Lower leg skin (tissue), 4 donors: ENCODE data around the gene WNK2. TPM values are rescaled to one million over a fixed set of nuclear protein-coding genes. Genes with fewer than 3 reads are reported as not detected.

ENCODE experiments used
- DNase-seq, 2 donors: peaks; one replicate each; pipeline ENCODE4 v3.0.0-alpha.2; 2019; ENCODE audit warnings: low spot score in 2 of 2
- H3K4me3 ChIP-seq: fragments of 200-600 bp; sonication (generic); 2 replicates; pipeline ENCODE4 v1.5.1; 2017; ENCODE audit warnings: mild to moderate bottlenecking, low read depth; ENCODE audit not compliant: poor library complexity, severe bottlenecking
- CTCF ChIP-seq, 3 donors: fragments of 450-650 bp; IDR thresholded peaks; one replicate each; pipeline ENCODE4 v1.5.1; 2016; ENCODE audit warnings: antibody characterized with exemption in 3 of 3, mild to moderate bottlenecking in 3 of 3, moderate library complexity in 2 of 3
- POLR2A ChIP-seq, 2 donors: fragments of 450-650 bp; IDR thresholded peaks; one replicate each; pipeline ENCODE4 v1.6.1; 2016 to 2017; ENCODE audit warnings: antibody characterized with exemption in 2 of 2, mild to moderate bottlenecking in 1 of 2, moderate library complexity in 1 of 2
- WGBS, 2 donors: methylation state at CpG; one replicate each; pipeline ENCODE4 v1.1.5; 2018; 5-methylcytosine and 5-hydroxymethylcytosine counted together
- intact Hi-C: fragments of 100-400 bp; cut with DNase I; formaldehyde crosslinking; loops from one replicate; pipeline ENCODE4 v1.15.0; 2023; ENCODE audit warnings: low total_unique reads
- total RNA-seq, 4 donors: library from RNA; depleted of rRNA; stranded (reverse); fragments of >200 nt; gene quantifications; one replicate each; pipeline ENCODE4 v1.1.0, GENCODE V29; 2016

Gene WNK2
- total RNA-seq, 4 donors from 2014 or later, result 35.3 to 53.6 (median 42.6) TPM

- 80 to 87% methylated on average over 15 of the region's 15 CpGs for WGBS, 2 donors
- H3K4me3 ChIP-seq, result no peak overlapping the region
- DNase-seq, result no peak
- intact Hi-C loops, result no loop called here
- TF ChIP-seq CTCF (IDR thresholded peaks at IDR 0.05) (no peak), POLR2A (IDR thresholded peaks at IDR 0.05) (no peak)
Measured at GRCh38 chr9:93203718-93204469, 20.0 kb downstream of the WNK2 start.

- intact Hi-C loops, result no loop called here
- TF ChIP-seq CTCF (IDR thresholded peaks at IDR 0.05) (no peak), POLR2A (IDR thresholded peaks at IDR 0.05) (no peak)
- WGBS, 2 donors, result 83 to 86% methylated on average over 3 to 4 of the region's 4 CpGs
- DNase-seq, result no peak
- no peak overlapping the region for H3K4me3 ChIP-seq
Measured at GRCh38 chr9:93204470-93205043, 20.6 kb downstream of the WNK2 start.

DNA sequence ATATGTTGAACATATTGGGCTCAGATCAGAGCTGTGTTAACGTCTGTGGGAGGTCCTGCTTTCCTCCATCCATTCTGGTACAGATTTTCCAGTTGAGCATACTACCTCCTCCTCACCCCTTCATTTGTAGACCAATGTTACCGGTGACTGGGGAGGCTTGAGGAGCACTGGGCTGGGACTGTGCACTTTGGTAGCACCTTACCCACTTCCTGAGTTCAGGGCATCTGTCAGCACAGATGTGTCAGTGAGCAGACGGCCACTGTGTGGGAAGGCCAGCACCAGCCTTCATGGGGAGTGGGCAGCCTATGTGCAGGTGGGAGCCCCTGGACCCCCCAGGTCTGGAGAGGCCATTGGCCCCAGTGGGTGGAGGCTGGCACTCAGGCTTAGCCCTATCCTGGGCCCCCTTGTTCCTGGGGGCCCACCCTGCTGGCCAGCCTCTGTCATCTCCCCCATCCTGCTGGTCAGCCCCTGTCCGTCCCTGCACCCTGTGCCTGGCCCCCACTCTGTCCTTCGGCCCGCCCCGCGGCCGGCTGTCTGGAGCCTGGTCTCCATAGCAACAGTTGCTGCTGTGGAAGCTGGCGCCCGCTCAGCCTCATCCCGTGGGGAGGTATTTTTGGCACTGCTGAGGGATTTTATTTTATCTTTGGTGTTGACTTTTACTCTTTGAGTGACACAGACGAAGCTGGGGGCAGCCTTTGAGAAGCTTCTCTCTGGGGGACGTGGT lies 21.3 kb downstream of the WNK2 start:
- no peak for DNase-seq
- H3K4me3 ChIP-seq, result no peak overlapping the region
- TF ChIP-seq CTCF (IDR thresholded peaks at IDR 0.05) (no peak), POLR2A (IDR thresholded peaks at IDR 0.05) (no peak)
- intact Hi-C loops, result no loop called here
- WGBS, 2 donors, result 43 to 54% methylated on average over 14 of the region's 14 CpGs

DNA sequence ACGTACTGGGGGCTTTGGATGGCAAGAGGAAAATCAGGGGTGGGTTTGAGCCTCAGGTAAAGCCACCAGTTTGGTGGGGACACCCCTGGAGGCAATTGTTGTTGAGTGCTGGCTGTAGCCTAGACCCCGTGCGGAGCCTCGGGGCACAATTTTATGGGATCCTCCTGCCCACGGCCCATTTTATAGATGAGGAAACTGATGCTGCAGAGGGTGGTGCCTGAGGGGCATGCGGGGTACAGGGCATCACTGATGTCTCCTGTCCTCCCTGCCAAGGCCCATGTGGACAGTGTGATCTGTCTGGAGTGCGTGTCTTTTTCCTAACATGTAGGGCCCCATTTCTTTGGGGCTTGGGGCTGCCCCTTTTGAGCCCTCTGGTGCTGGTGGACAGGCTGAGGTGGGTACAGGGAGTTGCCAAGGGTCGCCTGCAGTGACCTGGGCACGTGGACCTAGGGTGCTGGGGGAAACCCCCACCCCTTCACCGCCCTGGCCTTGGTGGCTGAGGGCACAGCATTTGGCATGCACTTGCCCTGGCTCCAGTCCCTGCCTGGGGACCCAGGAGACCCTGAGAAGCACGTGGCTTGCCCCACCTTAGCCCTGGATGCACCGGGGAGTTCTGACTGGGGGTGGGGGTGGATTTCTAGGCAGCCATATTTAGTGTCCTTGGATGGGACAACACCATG lies 22.1 kb downstream of the WNK2 start:
- DNase-seq, result no peak

More for the DNA sequence above, 22.1 kb downstream of the WNK2 start:
- no peak for TF ChIP-seq CTCF (IDR thresholded peaks at IDR 0.05)
- no peak for TF ChIP-seq POLR2A (IDR thresholded peaks at IDR 0.05)
- 70 to 82% methylated on average over 12 of the region's 12 CpGs for WGBS, 2 donors
- no peak overlapping the region for H3K4me3 ChIP-seq
- intact Hi-C loops, result no loop called here
